GM12878 (cell line): ENCODE data around the gene ASS1. TPM values are rescaled to one million over a fixed set of nuclear protein-coding genes. Genes with fewer than 3 reads are reported as not detected.

ENCODE experiments used
- ATAC-seq: fragments of 200-7000 bp; cut with Tn5 transposase; 3 replicates; pipeline ENCODE4 v1.9.1; 2020; ENCODE audit warnings: mild to moderate bottlenecking, moderate library complexity
- BruUV-seq: library from RNA; stranded (reverse); fragments of 400-500 nt; replicated peaks from 2 replicates; lab custom pipeline; 2021; lab: Mats Ljungman, UMichigan
- CTCF ChIA-PET: fragments of 300-600 bp; sonication (Branson Sonifier 250); formaldehyde crosslinking; extraction: SDS; loops from one replicate; lab custom pipeline; 2021; ENCODE audit warnings: inconsistent platforms; lab: Yijun Ruan, JAX
- POLR2A ChIA-PET: fragments of 350-600 bp; formaldehyde crosslinking; extraction: SDS; loops from one replicate; lab custom pipeline; 2021; ENCODE audit warnings: inconsistent platforms; lab: Charles Lee
- RAD21 ChIA-PET: fragments of 300-600 bp; sonication (Branson Sonifier 250); formaldehyde crosslinking; loops from one replicate; lab custom pipeline; 2023; ENCODE audit warnings: antibody characterized with exemption; ENCODE audit not compliant: unreplicated experiment; lab: Charles Lee
- SMC1A ChIA-PET: fragments of 300-600 bp; sonication (Branson Sonifier 250); formaldehyde crosslinking; loops from one replicate; lab custom pipeline; 2023; ENCODE audit not compliant: unreplicated experiment, uncharacterized antibody; lab: Charles Lee
- DNase-seq: peaks from one replicate; pipeline ENCODE4 v3.0.0-alpha.2; 2011; ENCODE audit warnings: low read depth, low spot score
- FAIRE-seq: peaks from 3 replicates; lab custom pipeline; 2011; peaks lifted over from hg19 to GRCh38; lab: Jason Lieb, UNC
- H2AFZ ChIP-seq: 2 replicates; pipeline ENCODE4 v1.6.0; 2011; ENCODE audit warnings: low read depth, low read length, control low read depth; ENCODE audit not compliant: control insufficient read depth
- H3K27ac ChIP-seq: 2 replicates; pipeline ENCODE4 v1.5.1; 2011; ENCODE audit warnings: control low read depth; ENCODE audit not compliant: control insufficient read depth, insufficient read depth
- H3K27me3 ChIP-seq, 2 experiments: replicated peaks in 1 of 2; 2 replicates each; pipeline versions ENCODE4 v1.6.0 to v1.6.1; 2011; ENCODE audit warnings: low read length in 1 of 2; ENCODE audit not compliant: control insufficient read depth in 2 of 2, insufficient read depth in 2 of 2
- H3K36me3 ChIP-seq, 2 experiments: 2 replicates each; pipeline ENCODE4 v1.5.1; 2011; ENCODE audit warnings: low read length in 1 of 2; ENCODE audit not compliant: control insufficient read depth in 2 of 2, insufficient read depth in 2 of 2
- H3K4me1 ChIP-seq: 2 replicates; pipeline ENCODE4 v1.6.1; 2011; ENCODE audit warnings: mild to moderate bottlenecking, low read length, moderate library complexity, mixed read lengths; ENCODE audit not compliant: control insufficient read depth, insufficient read depth
- H3K4me2 ChIP-seq: 2 replicates; pipeline ENCODE4 v1.6.0; 2011; ENCODE audit warnings: control low read depth; ENCODE audit not compliant: control insufficient read depth, insufficient read depth
- H3K4me3 ChIP-seq: fragments of 200-600 bp; sonication (generic); 2 replicates; pipeline ENCODE4 v1.5.1; 2016
- H3K79me2 ChIP-seq: 2 replicates; pipeline ENCODE4 v1.6.0; 2011; ENCODE audit warnings: low read length; ENCODE audit not compliant: control insufficient read depth, insufficient read depth
- H3K9ac ChIP-seq: 2 replicates; pipeline ENCODE4 v1.8.0; 2011; ENCODE audit warnings: low read length, control low read depth, mixed read lengths; ENCODE audit not compliant: control insufficient read depth, insufficient read depth
- H3K9me3 ChIP-seq: replicated peaks from 3 replicates; pipeline ENCODE4 v1.5.1; 2011; ENCODE audit warnings: mild to moderate bottlenecking, low read length; ENCODE audit not compliant: control insufficient read depth, insufficient read depth
- H4K20me1 ChIP-seq: 2 replicates; pipeline ENCODE4 v1.6.0; 2011; ENCODE audit not compliant: control insufficient read depth, insufficient read depth
- BCL11A ChIP-seq: IDR thresholded peaks from 2 replicates; pipeline ENCODE4 v1.6.1; 2011; ENCODE audit warnings: low read depth, low read length
- CHD1 ChIP-seq: IDR thresholded peaks from 2 replicates; pipeline ENCODE4 v1.6.1; 2012; ENCODE audit warnings: low read depth, low read length, improper control_type of control experiment
- CTCF ChIP-seq, 3 experiments: IDR thresholded peaks in 2 of 3; conservative IDR thresholded peaks in 1 of 3; 2 replicates each; pipeline ENCODE4 v1.5.1; 2011; ENCODE audit warnings: low read depth in 3 of 3, low read length in 3 of 3, mild to moderate bottlenecking in 3 of 3, control low read depth in 2 of 3, moderate library complexity in 2 of 3, inconsistent platforms in 1 of 3, mixed read lengths in 1 of 3; ENCODE audit not compliant: control insufficient read depth in 2 of 3, insufficient read depth in 1 of 3; ENCODE audit errors: extremely low read depth in 1 of 3
- EZH2 ChIP-seq: IDR thresholded peaks from 2 replicates; pipeline ENCODE4 v1.6.1; 2012; ENCODE audit warnings: low read depth, mild to moderate bottlenecking, control low read depth, inconsistent platforms, low read length, borderline replicate concordance; ENCODE audit not compliant: control insufficient read depth
- IKZF1 ChIP-seq: fragments of 450-650 bp; conservative IDR thresholded peaks from 2 replicates; pipeline ENCODE4 v1.6.1; 2017; ENCODE audit warnings: antibody characterized with exemption, mild to moderate bottlenecking
- JUND ChIP-seq: IDR thresholded peaks from 2 replicates; pipeline ENCODE4 v1.6.1; 2012; ENCODE audit warnings: low read depth, mild to moderate bottlenecking, low read length, improper control_type of control experiment, moderate library complexity
- KAT2A ChIP-seq: conservative IDR thresholded peaks from 2 replicates; pipeline ENCODE4 v1.6.1; 2011; ENCODE audit warnings: low read depth, low read length; ENCODE audit not compliant: control insufficient read depth
- NFXL1 ChIP-seq: fragments of 450-650 bp; IDR thresholded peaks from 2 replicates; pipeline ENCODE4 v1.6.1; 2017; ENCODE audit warnings: antibody characterized with exemption, mild to moderate bottlenecking, borderline replicate concordance
- PML ChIP-seq: IDR thresholded peaks from 2 replicates; pipeline ENCODE4 v1.6.1; 2012; ENCODE audit warnings: low read length, inconsistent platforms
- POLR2AphosphoS2 ChIP-seq: IDR thresholded peaks from 2 replicates; pipeline ENCODE4 v1.6.1; 2011; ENCODE audit warnings: low read depth, mild to moderate bottlenecking, low read length, improper control_type of control experiment, moderate library complexity
- ZNF274 ChIP-seq: IDR thresholded peaks from one replicate; pipeline ENCODE4 v1.8.0; 2011; ENCODE audit not compliant: insufficient read length, insufficient read depth
- ZNF687 ChIP-seq: fragments of 450-650 bp; IDR thresholded peaks from 2 replicates; pipeline ENCODE4 v1.6.1; 2017; ENCODE audit warnings: mild to moderate bottlenecking, moderate library complexity
- WGBS: methylation state at CpG from one replicate; pipeline ENCODE4 v1.1.6; 2016; ENCODE audit warnings: low lambda C conversion rate; ENCODE audit not compliant: insufficient replicate concordance, insufficient coverage; ENCODE audit errors: missing lambda C conversion rate; 5-methylcytosine and 5-hydroxymethylcytosine counted together
- in situ Hi-C: fragments of 300-500 bp; cut with MboI; formaldehyde crosslinking; loops from 9 replicates; pipeline ENCODE4 v1.14.3; 2018; ENCODE audit warnings: mixed read lengths
- intact Hi-C: fragments of 100-400 bp; cut with micrococcal nuclease; formaldehyde crosslinking; loops from one replicate; pipeline ENCODE4 v1.14.2; 2022; ENCODE audit not compliant: unreplicated experiment
- polyA plus RNA-seq, 11 experiments: library from polyadenylated mRNA; depleted of rRNA in 4 of 11; unstranded in 6 of 11; stranded (reverse) in 5 of 11; fragments of >200 nt; fragmentation: Nextera tagmentation in 4 of 11; fragmentation: Illumina TruSeq in 1 of 11; extraction: Ambion mirVana in 4 of 11; extraction: Trizol in 1 of 11; gene quantifications; 1 replicate in 1 of 11; 2 replicates in 10 of 11; pipeline versions ENCODE4 v1.2.1 to v1.2.3, GENCODE V29; 2011 to 2016; ENCODE audit warnings: inconsistent platforms in 2 of 11, missing spikeins in 2 of 11, low read depth in 1 of 11
- total RNA-seq, 4 experiments: library from RNA; depleted of rRNA in 3 of 4; stranded (reverse); fragments of >200 nt in 3 of 4; fragmentation: Illumina TruSeq in 1 of 4; extraction: Trizol in 1 of 4; gene quantifications; 2 replicates each; pipeline versions ENCODE4 v1.2.1 to v1.2.3, GENCODE V29; 2013 to 2021

ASS1 gene
- total and polyA plus RNA-seq, 10 of the 15 experiments (the other 5 are each of a cell fraction or from before 2014, with no cell fraction given): 0.10 to 6.1 (median 0.28) TPM; not detected in 3

- Histone ChIP-seq H3K9ac (no peak overlapping the region), H3K27me3 (peaks cover 2 to 3% of the 10 kb centered on the region in 2 experiments; a peak in 3 of 4 replicates), H3K4me3 (no peak overlapping the region), H3K27ac (no peak overlapping the region), H3K36me3 (no peaks in the 10 kb centered on the region), H4K20me1 (no peaks in the 10 kb centered on the region), H3K4me1 (no peaks in the 10 kb centered on the region), H3K79me2 (no peaks in the 10 kb centered on the region), H3K4me2 (no peak overlapping the region), H2AFZ (no peak overlapping the region), H3K9me3 (no peaks in the 10 kb centered on the region)
- CTCF ChIA-PET: no interaction called here
- SMC1A ChIA-PET: no interaction called here
- no peak for DNase-seq
- POLR2A ChIA-PET: interaction anchor here (0.7 kb wide), 1 partner anchor 1266 kb away, joined by 4 read pairs; no protein-coding TSS in a partner anchor
- intact Hi-C loops: no loop called here
- 33% methylated on average over 6 of the region's 8 CpGs for WGBS
- FAIRE-seq: no peak
- no TSS peak for BruUV-seq
- RAD21 ChIA-PET: no interaction called here
- no peak for ATAC-seq
- in situ Hi-C loops: no loop called here
- TF ChIP-seq ZNF274 (no peak), KAT2A (no peak), CTCF (IDR thresholded peaks at IDR 0.05 in 2 of 3, conservative IDR thresholded peaks at IDR 0.05 in 1 of 3; ENCODE audit: control insufficient read depth in 2 of 3, extremely low read depth in 1 of 3, insufficient read depth in 1 of 3, low read depth in 3 of 3, low read length in 3 of 3) (no peak), JUND (no peak)
Measured at GRCh38 chr9:130543368-130543767, 98.6 kb downstream of the ASS1 start.

- WGBS: 34% methylated on average over 6 of the region's 6 CpGs
- Histone ChIP-seq H4K20me1 (no peaks in the 10 kb centered on the region), H3K4me3 (no peak overlapping the region), H3K27me3 (peaks cover 2 to 3% of the 10 kb centered on the region in 2 experiments; a peak in 3 of 4 replicates), H3K9me3 (no peaks in the 10 kb centered on the region), H3K9ac (no peak overlapping the region), H2AFZ (no peak overlapping the region), H3K4me1 (no peaks in the 10 kb centered on the region), H3K79me2 (no peaks in the 10 kb centered on the region), H3K36me3 (no peaks in the 10 kb centered on the region), H3K27ac (no peak overlapping the region), H3K4me2 (no peak overlapping the region)
- POLR2A ChIA-PET: interaction anchor here (0.7 kb wide), 1 partner anchor 1265 kb away, joined by 4 read pairs; no protein-coding TSS in a partner anchor
- FAIRE-seq (no peak), DNase-seq (no peak), ATAC-seq (no peak)
- SMC1A ChIA-PET: no interaction called here
- RAD21 ChIA-PET: no interaction called here
- in situ Hi-C loops: no loop called here
- intact Hi-C loops: no loop called here
- CTCF ChIA-PET: no interaction called here
- no TSS peak for BruUV-seq
- no peak for TF ChIP-seq BCL11A
- TF ChIP-seq PML: no peak
- TF ChIP-seq EZH2: no peak
- no peak for TF ChIP-seq NFXL1
- TF ChIP-seq KAT2A: no peak
- no peak for TF ChIP-seq POLR2AphosphoS2
- no peak for TF ChIP-seq CHD1
- no peak for TF ChIP-seq ZNF687
- no peak for TF ChIP-seq IKZF1
Measured at GRCh38 chr9:130543859-130544258, 99.1 kb downstream of the ASS1 start.
